Measurements from ENCODE around the gene JAKMIP3.

GRCh38 chr10:132016514-132016913 lies 49.2 kb upstream of the JAKMIP3 start:
- TF ChIP-seq CTCF (IDR thresholded peaks at IDR 0.05) (no peak), POLR2A (IDR thresholded peaks at IDR 0.05) (no peak)

All from uterus (tissue), 2 donors.